Measurements from ENCODE around the gene SPATA2. TPM values are rescaled to one million over a fixed set of nuclear protein-coding genes. Genes with fewer than 3 reads are reported as not detected.

The SPATA2 gene
- total and polyA plus RNA-seq, 2 experiments from 2014 or later: 5.3 to 9.3 TPM

DNA sequence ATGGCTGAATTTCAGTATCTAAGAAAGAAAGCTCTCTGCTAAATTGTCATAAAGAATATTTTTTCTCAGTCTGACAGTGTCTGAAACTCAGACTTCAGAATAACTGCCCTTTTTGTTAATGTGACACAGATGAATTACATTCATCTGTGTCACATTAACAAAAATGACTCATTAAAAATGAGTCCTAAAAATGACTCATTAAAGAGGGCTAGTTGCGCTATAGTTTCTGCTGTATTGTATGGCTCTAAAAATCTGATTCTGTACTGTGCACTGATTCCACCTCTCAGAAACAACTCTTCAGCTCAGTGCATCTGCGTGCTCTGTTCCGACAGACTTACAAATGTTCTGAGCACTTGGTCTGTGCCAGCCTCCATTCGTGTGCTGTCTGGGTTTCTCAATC is 35.8 kb upstream of the SPATA2 start (continued):
- TF ChIP-seq, protein P1, sequence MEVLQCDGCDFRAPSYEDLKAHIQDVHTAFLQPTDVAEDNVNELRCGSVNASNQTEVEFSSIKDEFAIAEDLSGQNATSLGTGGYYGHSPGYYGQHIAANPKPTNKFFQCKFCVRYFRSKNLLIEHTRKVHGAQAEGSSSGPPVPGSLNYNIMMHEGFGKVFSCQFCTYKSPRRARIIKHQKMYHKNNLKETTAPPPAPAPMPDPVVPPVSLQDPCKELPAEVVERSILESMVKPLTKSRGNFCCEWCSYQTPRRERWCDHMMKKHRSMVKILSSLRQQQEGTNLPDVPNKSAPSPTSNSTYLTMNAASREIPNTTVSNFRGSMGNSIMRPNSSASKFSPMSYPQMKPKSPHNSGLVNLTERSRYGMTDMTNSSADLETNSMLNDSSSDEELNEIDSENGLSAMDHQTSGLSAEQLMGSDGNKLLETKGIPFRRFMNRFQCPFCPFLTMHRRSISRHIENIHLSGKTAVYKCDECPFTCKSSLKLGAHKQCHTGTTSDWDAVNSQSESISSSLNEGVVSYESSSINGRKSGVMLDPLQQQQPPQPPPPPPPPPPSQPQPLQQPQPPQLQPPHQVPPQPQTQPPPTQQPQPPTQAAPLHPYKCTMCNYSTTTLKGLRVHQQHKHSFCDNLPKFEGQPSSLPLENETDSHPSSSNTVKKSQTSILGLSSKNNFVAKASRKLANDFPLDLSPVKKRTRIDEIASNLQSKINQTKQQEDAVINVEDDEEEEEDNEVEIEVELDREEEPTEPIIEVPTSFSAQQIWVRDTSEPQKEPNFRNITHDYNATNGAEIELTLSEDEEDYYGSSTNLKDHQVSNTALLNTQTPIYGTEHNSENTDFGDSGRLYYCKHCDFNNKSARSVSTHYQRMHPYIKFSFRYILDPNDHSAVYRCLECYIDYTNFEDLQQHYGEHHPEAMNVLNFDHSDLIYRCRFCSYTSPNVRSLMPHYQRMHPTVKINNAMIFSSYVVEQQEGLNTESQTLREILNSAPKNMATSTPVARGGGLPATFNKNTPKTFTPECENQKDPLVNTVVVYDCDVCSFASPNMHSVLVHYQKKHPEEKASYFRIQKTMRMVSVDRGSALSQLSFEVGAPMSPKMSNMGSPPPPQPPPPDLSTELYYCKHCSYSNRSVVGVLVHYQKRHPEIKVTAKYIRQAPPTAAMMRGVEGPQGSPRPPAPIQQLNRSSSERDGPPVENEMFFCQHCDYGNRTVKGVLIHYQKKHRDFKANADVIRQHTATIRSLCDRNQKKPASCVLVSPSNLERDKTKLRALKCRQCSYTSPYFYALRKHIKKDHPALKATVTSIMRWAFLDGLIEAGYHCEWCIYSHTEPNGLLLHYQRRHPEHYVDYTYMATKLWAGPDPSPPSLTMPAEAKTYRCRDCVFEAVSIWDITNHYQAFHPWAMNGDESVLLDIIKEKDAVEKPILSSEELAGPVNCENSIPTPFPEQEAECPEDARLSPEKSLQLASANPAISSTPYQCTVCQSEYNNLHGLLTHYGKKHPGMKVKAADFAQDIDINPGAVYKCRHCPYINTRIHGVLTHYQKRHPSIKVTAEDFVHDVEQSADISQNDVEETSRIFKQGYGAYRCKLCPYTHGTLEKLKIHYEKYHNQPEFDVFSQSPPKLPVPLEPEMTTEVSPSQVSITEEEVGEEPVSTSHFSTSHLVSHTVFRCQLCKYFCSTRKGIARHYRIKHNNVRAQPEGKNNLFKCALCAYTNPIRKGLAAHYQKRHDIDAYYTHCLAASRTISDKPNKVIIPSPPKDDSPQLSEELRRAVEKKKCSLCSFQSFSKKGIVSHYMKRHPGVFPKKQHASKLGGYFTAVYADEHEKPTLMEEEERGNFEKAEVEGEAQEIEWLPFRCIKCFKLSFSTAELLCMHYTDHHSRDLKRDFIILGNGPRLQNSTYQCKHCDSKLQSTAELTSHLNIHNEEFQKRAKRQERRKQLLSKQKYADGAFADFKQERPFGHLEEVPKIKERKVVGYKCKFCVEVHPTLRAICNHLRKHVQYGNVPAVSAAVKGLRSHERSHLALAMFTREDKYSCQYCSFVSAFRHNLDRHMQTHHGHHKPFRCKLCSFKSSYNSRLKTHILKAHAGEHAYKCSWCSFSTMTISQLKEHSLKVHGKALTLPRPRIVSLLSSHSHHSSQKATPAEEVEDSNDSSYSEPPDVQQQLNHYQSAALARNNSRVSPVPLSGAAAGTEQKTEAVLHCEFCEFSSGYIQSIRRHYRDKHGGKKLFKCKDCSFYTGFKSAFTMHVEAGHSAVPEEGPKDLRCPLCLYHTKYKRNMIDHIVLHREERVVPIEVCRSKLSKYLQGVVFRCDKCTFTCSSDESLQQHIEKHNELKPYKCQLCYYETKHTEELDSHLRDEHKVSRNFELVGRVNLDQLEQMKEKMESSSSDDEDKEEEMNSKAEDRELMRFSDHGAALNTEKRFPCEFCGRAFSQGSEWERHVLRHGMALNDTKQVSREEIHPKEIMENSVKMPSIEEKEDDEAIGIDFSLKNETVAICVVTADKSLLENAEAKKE (CRISPR knock-in tag; IDR thresholded peaks at IDR 0.05): no peak

DNA sequence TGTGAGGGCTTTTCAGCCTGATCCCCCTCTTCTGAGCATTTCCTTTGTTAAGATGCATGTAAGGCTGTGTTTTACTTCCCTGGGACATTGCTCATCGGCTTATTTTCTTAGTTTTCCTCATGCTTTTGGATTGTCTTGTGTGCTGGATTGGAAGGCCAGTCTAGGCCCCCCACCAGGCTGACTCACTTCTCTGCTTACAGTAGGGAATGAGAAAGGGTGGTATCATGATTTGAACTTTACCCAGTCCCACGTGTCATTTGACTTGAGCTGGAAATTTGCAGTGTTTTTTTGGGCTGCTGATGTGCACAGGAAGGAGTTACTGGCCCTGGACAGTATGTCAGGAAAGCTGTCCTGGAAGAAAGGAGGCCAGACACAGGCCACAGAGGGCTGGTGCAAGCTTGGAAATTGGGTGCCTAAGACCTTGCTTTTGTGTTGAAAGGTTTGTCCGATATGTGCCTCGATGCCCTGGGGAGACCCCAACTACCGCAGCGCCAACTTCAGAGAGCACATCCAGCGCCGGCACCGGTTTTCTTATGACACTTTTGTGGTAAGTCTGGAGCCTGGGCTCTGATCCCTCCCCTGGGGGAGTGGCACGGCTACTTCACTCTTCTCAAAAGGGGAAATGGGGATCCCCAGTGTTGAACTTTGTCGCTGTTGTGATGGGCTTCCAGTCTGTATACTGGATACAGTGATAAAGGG is 33.6 kb upstream of the SPATA2 start:
- Mint-ChIP-seq H3K9me3 (no peaks in the 10 kb centered on the region; the same call in 2 of the 3 replicates), H3K4me1 (no peaks in the 10 kb centered on the region), H3K27ac (no peak overlapping the region; the same call in 1 of the 2 replicates), H3K36me3 (ENCODE audit: low read depth) (peaks cover 87% of the 10 kb centered on the region), H3K4me3 (no peak overlapping the region), H3K27me3 (ENCODE audit: insufficient read depth, low read depth, poor library complexity) (peaks cover 6% of the 10 kb centered on the region)
- H3K27me3 ChIP-seq (ENCODE audit: insufficient read depth): no peaks in the 10 kb centered on the region
- H3K36me3 ChIP-seq (ENCODE audit: insufficient read depth): peaks cover 47% of the 10 kb centered on the region
- H3F3A ChIP-seq (replicated peaks; ENCODE audit: low read depth): 0 out of 2 replicates have a peak, but pooled peaks cover 7% of the 10 kb centered on the region
- H3K4me3 ChIP-seq: no peak overlapping the region
- no peaks in the 10 kb centered on the region for H3K9me2 ChIP-seq (ENCODE audit: insufficient read depth)
- no peaks in the 10 kb centered on the region for H3K4me1 ChIP-seq (ENCODE audit: insufficient read depth)
- no peak overlapping the region for H2AFZ ChIP-seq
- H3K4me2 ChIP-seq: no peak overlapping the region
- ATAC-seq (no peak), DNase-seq (ENCODE audit: low spot score) (no peak)
- H4K20me1 ChIP-seq (replicated peaks; ENCODE audit: insufficient read depth): peaks cover 18% of the 10 kb centered on the region
- no peak overlapping the region for H3K27ac ChIP-seq (ENCODE audit: low read depth)
- peaks cover 25% of the 10 kb centered on the region for H3K79me2 ChIP-seq (replicated peaks; ENCODE audit: insufficient read depth)
- no peak for TF ChIP-seq POLR2AphosphoS5 (IDR thresholded peaks at IDR 0.05; ENCODE audit: low read depth)
- TF ChIP-seq, protein P2, sequence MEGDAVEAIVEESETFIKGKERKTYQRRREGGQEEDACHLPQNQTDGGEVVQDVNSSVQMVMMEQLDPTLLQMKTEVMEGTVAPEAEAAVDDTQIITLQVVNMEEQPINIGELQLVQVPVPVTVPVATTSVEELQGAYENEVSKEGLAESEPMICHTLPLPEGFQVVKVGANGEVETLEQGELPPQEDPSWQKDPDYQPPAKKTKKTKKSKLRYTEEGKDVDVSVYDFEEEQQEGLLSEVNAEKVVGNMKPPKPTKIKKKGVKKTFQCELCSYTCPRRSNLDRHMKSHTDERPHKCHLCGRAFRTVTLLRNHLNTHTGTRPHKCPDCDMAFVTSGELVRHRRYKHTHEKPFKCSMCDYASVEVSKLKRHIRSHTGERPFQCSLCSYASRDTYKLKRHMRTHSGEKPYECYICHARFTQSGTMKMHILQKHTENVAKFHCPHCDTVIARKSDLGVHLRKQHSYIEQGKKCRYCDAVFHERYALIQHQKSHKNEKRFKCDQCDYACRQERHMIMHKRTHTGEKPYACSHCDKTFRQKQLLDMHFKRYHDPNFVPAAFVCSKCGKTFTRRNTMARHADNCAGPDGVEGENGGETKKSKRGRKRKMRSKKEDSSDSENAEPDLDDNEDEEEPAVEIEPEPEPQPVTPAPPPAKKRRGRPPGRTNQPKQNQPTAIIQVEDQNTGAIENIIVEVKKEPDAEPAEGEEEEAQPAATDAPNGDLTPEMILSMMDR (conservative IDR thresholded peaks at IDR 0.05; ENCODE audit: low read depth in 2 of 2): no peak
- TF ChIP-seq CREB1 (CRISPR knock-in tag; IDR thresholded peaks at IDR 0.05; ENCODE audit: low read depth): no peak
- TF ChIP-seq JUNB (IDR thresholded peaks at IDR 0.05; ENCODE audit: unreplicated experiment): no peak
- TF ChIP-seq, protein P1 (CRISPR knock-in tag; IDR thresholded peaks at IDR 0.05): no peak
- no peak for TF ChIP-seq STAT1 (IDR thresholded peaks at IDR 0.05; ENCODE audit: unreplicated experiment)
- TF ChIP-seq ZNF114 (CRISPR knock-in tag; IDR thresholded peaks at IDR 0.05): no peak
